Measurements from ENCODE around the gene PXYLP1. TPM values are rescaled to one million over a fixed set of nuclear protein-coding genes. Genes with fewer than 3 reads are reported as not detected.

PXYLP1 gene
- total and polyA plus RNA-seq, 2 experiments from 2014 or later = 21.3 to 25.8 TPM

DNA sequence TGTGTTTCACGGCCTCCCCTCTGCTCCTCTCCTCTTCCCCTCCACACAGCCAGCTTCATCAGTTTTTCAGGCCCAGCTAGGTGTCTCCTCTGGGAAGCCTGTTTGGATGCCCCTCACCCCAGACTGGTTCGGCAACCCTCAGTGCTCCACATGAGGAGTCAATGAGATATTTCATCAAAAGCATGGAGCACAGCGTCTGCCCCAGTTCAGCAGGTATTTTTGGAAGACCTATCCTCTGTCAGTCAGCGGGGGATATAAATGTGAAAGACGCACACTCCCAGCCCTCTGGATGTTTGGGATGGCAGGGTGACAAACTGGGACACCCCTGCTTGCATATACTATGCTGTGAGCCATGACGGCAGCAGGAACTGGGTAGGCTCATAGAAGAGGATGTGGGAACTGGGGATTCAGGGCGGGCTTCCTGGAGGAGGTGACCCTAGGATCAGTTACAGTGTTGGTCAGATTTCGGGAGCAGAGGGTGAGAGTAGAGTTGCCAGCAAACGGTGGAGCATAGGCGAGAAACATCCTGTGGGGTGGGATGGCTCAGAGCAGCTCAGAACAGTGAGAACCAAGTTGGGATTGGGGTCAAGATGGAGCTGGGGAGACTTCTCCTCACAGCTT, 42.9 kb downstream of the PXYLP1 start:
- no peak for DNase-seq (ENCODE audit: low spot score)
- 94% methylated on average over 10 of the region's 10 CpGs for WGBS (ENCODE audit: low lambda C conversion rate, missing lambda C conversion rate)
- Histone ChIP-seq H4K20me1 (ENCODE audit: insufficient read depth, poor library complexity, severe bottlenecking) (no peaks in the 10 kb centered on the region), H3K4me2 (no peak overlapping the region), H3K79me2 (no peaks in the 10 kb centered on the region), H3K27ac (peak overlapping the region; percentile 0), H3K36me3 (replicated peaks; ENCODE audit: insufficient read depth, low read depth) (no peaks in the 10 kb centered on the region), H2AFZ (no peak overlapping the region), H3K27me3 (no peaks in the 10 kb centered on the region), H3K9me3 (ENCODE audit: low read depth) (no peaks in the 10 kb centered on the region), H3K4me1 (ENCODE audit: insufficient read depth) (peaks cover 9% of the 10 kb centered on the region), H3K9me2 (replicated peaks; ENCODE audit: insufficient read depth) (no peaks in the 10 kb centered on the region), H3K4me3 (no peak overlapping the region)
- TF ChIP-seq, protein P1, sequence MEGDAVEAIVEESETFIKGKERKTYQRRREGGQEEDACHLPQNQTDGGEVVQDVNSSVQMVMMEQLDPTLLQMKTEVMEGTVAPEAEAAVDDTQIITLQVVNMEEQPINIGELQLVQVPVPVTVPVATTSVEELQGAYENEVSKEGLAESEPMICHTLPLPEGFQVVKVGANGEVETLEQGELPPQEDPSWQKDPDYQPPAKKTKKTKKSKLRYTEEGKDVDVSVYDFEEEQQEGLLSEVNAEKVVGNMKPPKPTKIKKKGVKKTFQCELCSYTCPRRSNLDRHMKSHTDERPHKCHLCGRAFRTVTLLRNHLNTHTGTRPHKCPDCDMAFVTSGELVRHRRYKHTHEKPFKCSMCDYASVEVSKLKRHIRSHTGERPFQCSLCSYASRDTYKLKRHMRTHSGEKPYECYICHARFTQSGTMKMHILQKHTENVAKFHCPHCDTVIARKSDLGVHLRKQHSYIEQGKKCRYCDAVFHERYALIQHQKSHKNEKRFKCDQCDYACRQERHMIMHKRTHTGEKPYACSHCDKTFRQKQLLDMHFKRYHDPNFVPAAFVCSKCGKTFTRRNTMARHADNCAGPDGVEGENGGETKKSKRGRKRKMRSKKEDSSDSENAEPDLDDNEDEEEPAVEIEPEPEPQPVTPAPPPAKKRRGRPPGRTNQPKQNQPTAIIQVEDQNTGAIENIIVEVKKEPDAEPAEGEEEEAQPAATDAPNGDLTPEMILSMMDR (IDR thresholded peaks at IDR 0.05; ENCODE audit: poor library complexity) = no peak
- TF ChIP-seq EZH2phosphoT487 (IDR thresholded peaks at IDR 0.05; ENCODE audit: low read depth, severe bottlenecking, unreplicated experiment) (no peak), EZH2 (IDR thresholded peaks at IDR 0.05; ENCODE audit: borderline replicate concordance) (no peak)

GRCh38 chr3:141275032-141275422, 43.4 kb downstream of the PXYLP1 start:
- no peak for DNase-seq (ENCODE audit: low spot score)
- H3K4me3 ChIP-seq = no peak overlapping the region
- H3K4me1 ChIP-seq (ENCODE audit: insufficient read depth) = peaks cover 9% of the 10 kb centered on the region
- H3K4me2 ChIP-seq = no peak overlapping the region
- H4K20me1 ChIP-seq (ENCODE audit: insufficient read depth, poor library complexity, severe bottlenecking) = no peaks in the 10 kb centered on the region
- TF ChIP-seq EZH2phosphoT487 (IDR thresholded peaks at IDR 0.05; ENCODE audit: low read depth, severe bottlenecking, unreplicated experiment) (no peak), EZH2 (IDR thresholded peaks at IDR 0.05; ENCODE audit: borderline replicate concordance) (no peak)
- TF ChIP-seq, protein P1 (IDR thresholded peaks at IDR 0.05; ENCODE audit: poor library complexity) = no peak
- no peaks in the 10 kb centered on the region for H3K27me3 ChIP-seq
- H3K79me2 ChIP-seq = no peaks in the 10 kb centered on the region
- no peaks in the 10 kb centered on the region for H3K36me3 ChIP-seq (replicated peaks; ENCODE audit: insufficient read depth, low read depth)
- no peaks in the 10 kb centered on the region for H3K9me3 ChIP-seq (ENCODE audit: low read depth)
- peak overlapping the region; percentile 0 for H3K27ac ChIP-seq
- 88% methylated on average over 1 of the region's 1 CpG for WGBS (ENCODE audit: low lambda C conversion rate, missing lambda C conversion rate)
- H3K9me2 ChIP-seq (replicated peaks; ENCODE audit: insufficient read depth) = no peaks in the 10 kb centered on the region
- no peak overlapping the region for H2AFZ ChIP-seq

DNA sequence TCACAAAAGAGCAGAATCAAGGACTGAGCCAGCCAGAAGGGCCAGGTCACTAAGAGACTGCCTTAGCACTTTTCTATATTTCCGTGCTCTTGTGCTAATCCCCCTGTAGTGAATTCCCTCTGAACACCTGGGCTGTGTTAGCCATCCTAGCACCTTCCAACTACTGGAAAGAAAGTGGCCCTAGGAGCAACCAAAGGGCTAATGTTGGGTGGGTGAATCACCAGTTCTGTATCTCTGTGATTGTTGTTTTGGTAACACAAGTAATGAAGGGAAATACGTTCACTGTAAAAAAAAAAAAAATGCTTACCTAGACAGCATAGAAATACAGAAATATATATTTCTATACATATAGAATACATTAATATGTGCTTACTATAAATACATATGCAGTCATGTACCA, 43.9 kb downstream of the PXYLP1 start:
- H3K36me3 ChIP-seq (replicated peaks; ENCODE audit: insufficient read depth, low read depth) = no peaks in the 10 kb centered on the region
- WGBS (ENCODE audit: low lambda C conversion rate, missing lambda C conversion rate) = 76% methylated on average over 2 of the region's 2 CpGs
- no peaks in the 10 kb centered on the region for H3K79me2 ChIP-seq
- H3K4me3 ChIP-seq = no peak overlapping the region
- no peaks in the 10 kb centered on the region for H4K20me1 ChIP-seq (ENCODE audit: insufficient read depth, poor library complexity, severe bottlenecking)
- H3K9me2 ChIP-seq (replicated peaks; ENCODE audit: insufficient read depth) = no peaks in the 10 kb centered on the region
- H3K27ac ChIP-seq = peak overlapping the region; percentile 0
- H3K27me3 ChIP-seq = no peaks in the 10 kb centered on the region
- no peak for TF ChIP-seq EZH2phosphoT487 (IDR thresholded peaks at IDR 0.05; ENCODE audit: low read depth, severe bottlenecking, unreplicated experiment)
- no peak for TF ChIP-seq EZH2 (IDR thresholded peaks at IDR 0.05; ENCODE audit: borderline replicate concordance)
- peaks cover 9% of the 10 kb centered on the region for H3K4me1 ChIP-seq (ENCODE audit: insufficient read depth)
- no peaks in the 10 kb centered on the region for H3K9me3 ChIP-seq (ENCODE audit: low read depth)
- no peak for DNase-seq (ENCODE audit: low spot score)
- no peak overlapping the region for H3K4me2 ChIP-seq
- no peak overlapping the region for H2AFZ ChIP-seq

- H3K9me3 ChIP-seq (ENCODE audit: low read depth) = no peaks in the 10 kb centered on the region
- H3K9me2 ChIP-seq (replicated peaks; ENCODE audit: insufficient read depth) = no peaks in the 10 kb centered on the region
- no peak overlapping the region for H2AFZ ChIP-seq
- no peaks in the 10 kb centered on the region for H3K79me2 ChIP-seq
- H3K36me3 ChIP-seq (replicated peaks; ENCODE audit: insufficient read depth, low read depth) = no peaks in the 10 kb centered on the region
- no peaks in the 10 kb centered on the region for H3K27me3 ChIP-seq
- H3K4me3 ChIP-seq = no peak overlapping the region
- DNase-seq (ENCODE audit: low spot score) = peak; percentile 46
- peaks cover 9% of the 10 kb centered on the region for H3K4me1 ChIP-seq (ENCODE audit: insufficient read depth)
- no peak for TF ChIP-seq EZH2 (IDR thresholded peaks at IDR 0.05; ENCODE audit: borderline replicate concordance)
- TF ChIP-seq, protein P1 (IDR thresholded peaks at IDR 0.05; ENCODE audit: poor library complexity) = no peak
- no peak for TF ChIP-seq EZH2phosphoT487 (IDR thresholded peaks at IDR 0.05; ENCODE audit: low read depth, severe bottlenecking, unreplicated experiment)
- no peaks in the 10 kb centered on the region for H4K20me1 ChIP-seq (ENCODE audit: insufficient read depth, poor library complexity, severe bottlenecking)
- WGBS (ENCODE audit: low lambda C conversion rate, missing lambda C conversion rate) = 78% methylated on average over 7 of the region's 7 CpGs
- peak overlapping the region; percentile 0 for H3K27ac ChIP-seq
- H3K4me2 ChIP-seq = no peak overlapping the region
Observed at GRCh38 chr3:141275973-141276372, 44.3 kb downstream of the PXYLP1 start.

Data from hepatocyte (in vitro differentiated cells).